GM13976 (cell line): ENCODE results near the gene SERPINI1.

ENCODE experiments used
- DNase-seq: peaks from one replicate; pipeline ENCODE4 v3.0.0; 2012; ENCODE audit warnings: low spot score
- CTCF ChIP-seq: IDR thresholded peaks from 2 replicates; pipeline ENCODE4 v1.5.1; 2012; ENCODE audit warnings: borderline replicate concordance, mild to moderate bottlenecking; ENCODE audit not compliant: insufficient read depth; ENCODE audit errors: extremely low read depth, missing control alignments, control extremely low read depth
- in situ Hi-C: fragments of 300-500 bp; cut with MboI; formaldehyde crosslinking; loops from one replicate; pipeline ENCODE4 v1.12.0; 2022; ENCODE audit warnings: low sequenced_read_pairs, mixed read lengths, inconsistent platforms; ENCODE audit not compliant: unreplicated experiment

Gene SERPINI1

GRCh38 chr3:167835953-167836352 lies 100.4 kb downstream of the SERPINI1 start:
- no peak for DNase-seq
- no peak for TF ChIP-seq CTCF
- in situ Hi-C loops: no loop called here

- in situ Hi-C loops: no loop called here
- TF ChIP-seq CTCF: no peak
- DNase-seq: no peak
Observed at GRCh38 chr3:167837466-167837865, 101.9 kb downstream of the SERPINI1 start.

GRCh38 chr3:167839460-167840134 lies 104.1 kb downstream of the SERPINI1 start:
- in situ Hi-C loops: no loop called here
- no peak for TF ChIP-seq CTCF
- DNase-seq: no peak

GRCh38 chr3:167840247-167840646 lies 104.7 kb downstream of the SERPINI1 start:
- in situ Hi-C loops: no loop called here
- TF ChIP-seq CTCF: no peak

GRCh38 chr3:167843481-167843880 lies 108.0 kb downstream of the SERPINI1 start:
- DNase-seq: no peak
- TF ChIP-seq CTCF: no peak
- in situ Hi-C loops: no loop called here

More at GRCh38 chr3:167840247-167840646, 104.7 kb downstream of the SERPINI1 start:
- DNase-seq: no peak

GRCh38 chr3:167843886-167844285 lies 108.4 kb downstream of the SERPINI1 start:
- no peak for DNase-seq
- TF ChIP-seq CTCF: no peak
- in situ Hi-C loops: no loop called here
